GM23338 (cell line): ENCODE measurements around the gene BRD7. TPM values are rescaled to one million over a fixed set of nuclear protein-coding genes. Genes with fewer than 3 reads are reported as not detected.

ENCODE experiments used
- ATAC-seq: fragments of 200-7000 bp; cut with Tn5 transposase; 3 replicates; pipeline ENCODE4 v1.9.1; 2020
- DNase-seq: peaks from one replicate; pipeline ENCODE4 v3.0.0-alpha.2; 2015; ENCODE audit warnings: low spot score
- H2AFZ ChIP-seq: fragments of 200-600 bp; sonication (generic); 2 replicates; pipeline ENCODE4 v1.8.0; 2016; ENCODE audit warnings: antibody characterized with exemption, mild to moderate bottlenecking, moderate library complexity
- H3F3A ChIP-seq: fragments of 200-600 bp; sonication (generic); replicated peaks from 2 replicates; pipeline ENCODE4 v1.8.0; 2017; ENCODE audit warnings: antibody characterized with exemption, mixed run types, low read depth
- H3K27ac ChIP-seq: fragments of 200-600 bp; sonication (generic); 2 replicates; pipeline ENCODE4 v1.6.1; 2016; ENCODE audit warnings: low read depth
- H3K27me3 ChIP-seq: fragments of 200-600 bp; sonication (generic); 2 replicates; pipeline ENCODE4 v1.8.0; 2016; ENCODE audit warnings: mild to moderate bottlenecking, mixed run types, moderate library complexity; ENCODE audit not compliant: insufficient read depth
- H3K36me3 ChIP-seq: fragments of 200-600 bp; sonication (generic); 2 replicates; pipeline ENCODE4 v1.8.0; 2016; ENCODE audit warnings: mild to moderate bottlenecking; ENCODE audit not compliant: insufficient read depth
- H3K4me1 ChIP-seq: fragments of 200-600 bp; sonication (generic); 2 replicates; pipeline ENCODE4 v1.8.0; 2016; ENCODE audit warnings: mild to moderate bottlenecking, moderate library complexity; ENCODE audit not compliant: insufficient read depth
- H3K4me2 ChIP-seq: fragments of 200-600 bp; sonication (generic); 2 replicates; pipeline ENCODE4 v1.7.1; 2017; ENCODE audit warnings: mixed run types
- H3K4me3 ChIP-seq: fragments of 200-600 bp; sonication (generic); 2 replicates; pipeline ENCODE4 v1.6.1; 2016; ENCODE audit warnings: mixed run types
- H3K79me2 ChIP-seq: fragments of 200-600 bp; sonication (generic); replicated peaks from 2 replicates; pipeline ENCODE4 v1.8.0; 2017; ENCODE audit warnings: mild to moderate bottlenecking; ENCODE audit not compliant: insufficient read depth
- H3K9me2 ChIP-seq: fragments of 200-600 bp; sonication (generic); 2 replicates; pipeline ENCODE4 v1.8.0; 2017; ENCODE audit not compliant: insufficient read depth
- H4K20me1 ChIP-seq: fragments of 200-600 bp; sonication (generic); replicated peaks from 2 replicates; pipeline ENCODE4 v1.8.0; 2017; ENCODE audit warnings: mild to moderate bottlenecking; ENCODE audit not compliant: insufficient read depth
- H3K27ac Mint-ChIP-seq: 2 replicates; pipeline ENCODE4 v1.8.0; 2020; ENCODE audit warnings: inconsistent platforms, mild to moderate bottlenecking, moderate library complexity, mixed read lengths
- H3K27me3 Mint-ChIP-seq: 3 replicates; pipeline ENCODE4 v1.8.0; 2022; ENCODE audit warnings: low read depth, mild to moderate bottlenecking, moderate library complexity, mixed read lengths, inconsistent platforms; ENCODE audit not compliant: insufficient read depth, poor library complexity
- H3K36me3 Mint-ChIP-seq: 3 replicates; pipeline ENCODE4 v1.8.0; 2021; ENCODE audit warnings: low read depth, mild to moderate bottlenecking, inconsistent platforms, moderate library complexity, mixed read lengths
- H3K4me1 Mint-ChIP-seq: 3 replicates; pipeline ENCODE4 v1.8.0; 2020; ENCODE audit warnings: mild to moderate bottlenecking, inconsistent platforms, mixed read lengths
- H3K4me3 Mint-ChIP-seq: 3 replicates; pipeline ENCODE4 v1.8.0; 2021; ENCODE audit warnings: moderate library complexity, mild to moderate bottlenecking, inconsistent platforms, mixed read lengths
- H3K9me3 Mint-ChIP-seq: 3 replicates; pipeline ENCODE4 v1.8.0; 2020; ENCODE audit warnings: moderate library complexity, mild to moderate bottlenecking, inconsistent platforms, mixed read lengths
- CREB1 ChIP-seq: fragments of 250-450 bp; sonication (Bioruptor Pico); IDR thresholded peaks from 2 replicates; pipeline ENCODE4 v1.5.0; 2020; ENCODE audit warnings: low read depth, mild to moderate bottlenecking, moderate library complexity
- CTCF ChIP-seq, 2 experiments: fragments of 200-600 bp in 1 of 2; sonication (generic) in 1 of 2; conservative IDR thresholded peaks; 2 replicates each; pipeline versions ENCODE4 v1.5.1 to v1.6.1; 2016 to 2017; ENCODE audit warnings: antibody characterized with exemption in 2 of 2, low read depth in 2 of 2, mild to moderate bottlenecking in 2 of 2, moderate library complexity in 1 of 2
- ETS1 ChIP-seq: IDR thresholded peaks from 2 replicates; pipeline ENCODE4 v1.6.1; 2016; ENCODE audit warnings: antibody characterized with exemption
- EZH2 ChIP-seq: fragments of 200-600 bp; sonication (generic); IDR thresholded peaks from one replicate; pipeline ENCODE4 v1.8.0; 2017; ENCODE audit warnings: antibody characterized with exemption, mild to moderate bottlenecking, low read depth; ENCODE audit not compliant: unreplicated experiment
- EZH2phosphoT487 ChIP-seq: fragments of 200-600 bp; sonication (generic); IDR thresholded peaks from one replicate; pipeline ENCODE4 v1.8.1; 2018; ENCODE audit warnings: antibody characterized with exemption; ENCODE audit not compliant: unreplicated experiment
- JUNB ChIP-seq: IDR thresholded peaks from one replicate; pipeline ENCODE4 v1.6.1; 2016; ENCODE audit warnings: antibody characterized with exemption; ENCODE audit not compliant: unreplicated experiment
- NANOG ChIP-seq: IDR thresholded peaks from 2 replicates; pipeline ENCODE4 v1.6.1; 2016; ENCODE audit warnings: antibody characterized with exemption, borderline replicate concordance
- POLR2AphosphoS5 ChIP-seq: IDR thresholded peaks from 2 replicates; pipeline ENCODE4 v1.6.1; 2016; ENCODE audit warnings: antibody characterized with exemption, low read depth
- REST ChIP-seq: IDR thresholded peaks from one replicate; pipeline ENCODE4 v1.6.1; 2018; ENCODE audit warnings: antibody characterized with exemption; ENCODE audit not compliant: unreplicated experiment
- STAT1 ChIP-seq: IDR thresholded peaks from one replicate; pipeline ENCODE4 v1.6.1; 2016; ENCODE audit warnings: antibody characterized with exemption; ENCODE audit not compliant: unreplicated experiment
- ZNF114 ChIP-seq: fragments of 250-450 bp; sonication (Bioruptor Pico); IDR thresholded peaks from 2 replicates; pipeline ENCODE4 v1.5.0; 2020; ENCODE audit warnings: mild to moderate bottlenecking, moderate library complexity
- ZNF331 ChIP-seq: fragments of 250-450 bp; sonication (Bioruptor Pico); IDR thresholded peaks from 2 replicates; pipeline ENCODE4 v1.5.0; 2020; ENCODE audit warnings: low read depth, mild to moderate bottlenecking, moderate library complexity
- ZNF462 ChIP-seq: fragments of 250-450 bp; sonication (Bioruptor Pico); IDR thresholded peaks from 2 replicates; pipeline ENCODE4 v1.5.0; 2020; ENCODE audit warnings: mild to moderate bottlenecking, moderate library complexity
- polyA plus RNA-seq: library from polyadenylated mRNA; unstranded; fragments of >200 nt; fragmentation: Nextera tagmentation; extraction: Ambion mirVana; gene quantifications from 2 replicates; pipeline ENCODE4 v1.2.1, GENCODE V29; 2016
- total RNA-seq: library from RNA; depleted of rRNA; stranded (reverse); fragments of >200 nt; shearing (Covaris generic); gene quantifications from 2 replicates; pipeline ENCODE4 v1.2.3, GENCODE V29; 2014

BRD7 gene
- total and polyA plus RNA-seq, 2 experiments from 2014 or later = 93.0 to 149 TPM

GRCh38 chr16:50294955-50295354 is 73.8 kb downstream of the BRD7 start:
- Mint-ChIP-seq H3K4me1 (no peaks in the 10 kb centered on the region), H3K4me3 (no peak overlapping the region), H3K27me3 (no peaks in the 10 kb centered on the region), H3K9me3 (no peaks in the 10 kb centered on the region), H3K27ac (no peak overlapping the region), H3K36me3 (no peaks in the 10 kb centered on the region)
- ATAC-seq = no peak
- Histone ChIP-seq H3K4me2 (no peak overlapping the region), H3F3A (no peaks in the 10 kb centered on the region), H4K20me1 (no peaks in the 10 kb centered on the region), H3K36me3 (no peaks in the 10 kb centered on the region), H3K4me3 (no peak overlapping the region), H3K4me1 (no peaks in the 10 kb centered on the region), H3K27me3 (no peaks in the 10 kb centered on the region), H3K9me2 (no peaks in the 10 kb centered on the region), H2AFZ (no peak overlapping the region), H3K27ac (no peak overlapping the region), H3K79me2 (no peaks in the 10 kb centered on the region)
- DNase-seq = no peak
- no peak for TF ChIP-seq REST
- no peak for TF ChIP-seq ETS1
- TF ChIP-seq CREB1 (CRISPR knock-in tag) = no peak
- no peak for TF ChIP-seq ZNF331
- TF ChIP-seq STAT1 = no peak
- no peak for TF ChIP-seq ZNF462
- TF ChIP-seq NANOG = no peak
- no peak for TF ChIP-seq JUNB
- TF ChIP-seq EZH2 = no peak
- no peak for TF ChIP-seq EZH2phosphoT487
- no peak for TF ChIP-seq CTCF (conservative IDR thresholded peaks at IDR 0.05; ENCODE audit: low read depth in 2 of 2)
- TF ChIP-seq ZNF114 (CRISPR knock-in tag) = no peak
- no peak for TF ChIP-seq POLR2AphosphoS5
